ENCODE results near the gene ARMC6. TPM values are rescaled to one million over a fixed set of nuclear protein-coding genes. Genes with fewer than 3 reads are reported as not detected.

ARMC6 gene
- total RNA-seq, 1 experiment from 2014 or later: 66.5 TPM

DNA sequence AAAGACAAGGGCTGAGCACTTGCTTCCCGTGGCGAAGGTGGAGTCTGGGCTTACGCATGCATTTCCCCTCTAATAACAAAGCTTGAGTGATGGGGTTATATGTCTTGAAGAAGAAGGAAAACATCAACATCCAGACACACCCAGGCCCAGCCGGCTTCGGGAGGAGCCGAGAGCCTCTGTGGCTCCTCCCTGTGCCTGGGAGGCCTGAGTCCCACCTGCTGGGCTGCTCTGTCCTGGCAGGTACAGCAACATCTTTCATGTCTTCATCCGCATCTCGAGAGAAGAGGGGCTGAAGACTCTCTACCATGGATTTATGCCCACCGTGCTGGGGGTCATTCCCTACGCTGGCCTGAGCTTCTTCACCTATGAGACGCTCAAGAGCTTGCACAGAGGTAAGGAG, 74.3 kb downstream of the ARMC6 start:
- WGBS (ENCODE audit: extremely low coverage, insufficient read length, low lambda C conversion rate): no CpG with 5 or more reads among the region's 11 CpGs
- Histone ChIP-seq H3K4me2 (ENCODE audit: insufficient read depth, insufficient read length, low read length) (no peak overlapping the region), H3T11ph (ENCODE audit: low read length) (no peak overlapping the region), H3K27me3 (ENCODE audit: insufficient read depth, low read length) (no peaks in the 10 kb centered on the region), H2AK5ac (ENCODE audit: insufficient read length, low read length) (no peak overlapping the region), H2BK5ac (ENCODE audit: insufficient read length, low read length) (no peak overlapping the region), H3K79me1 (ENCODE audit: insufficient read depth, low read depth, low read length, poor library complexity, severe bottlenecking) (no peaks in the 10 kb centered on the region), H3K27ac (ENCODE audit: insufficient read length, low read depth, low read length) (no peak overlapping the region), H3K23me2 (ENCODE audit: insufficient read length, low read depth, low read length, poor library complexity, severe bottlenecking) (peaks cover 12% of the 10 kb centered on the region), H4K8ac (replicated peaks; ENCODE audit: insufficient read length, low read depth, low read length) (no peak overlapping the region), H3K4me1 (ENCODE audit: insufficient read depth, low read length) (peaks cover 2% of the 10 kb centered on the region; the same call in 1 of the 2 replicates), H3K23ac (ENCODE audit: insufficient read length, low read depth, low read length) (no peak overlapping the region), H3K56ac (ENCODE audit: insufficient read length, low read depth, low read length) (no peak overlapping the region), H2BK12ac (ENCODE audit: insufficient read length, low read depth, low read length) (no peak overlapping the region), H3K79me2 (ENCODE audit: insufficient read depth, low read length) (no peaks in the 10 kb centered on the region), H3K4ac (ENCODE audit: low read depth, low read length) (no peak overlapping the region), H3K9ac (ENCODE audit: extremely low read depth, insufficient read length, low read length) (no peak overlapping the region), H3K9me3 (ENCODE audit: control insufficient read depth, low read depth, low read length) (no peaks in the 10 kb centered on the region), H2BK120ac (ENCODE audit: low read depth, low read length, poor library complexity, severe bottlenecking) (no peak overlapping the region), H3K18ac (ENCODE audit: insufficient read length, low read depth, low read length) (no peak overlapping the region), H2BK15ac (ENCODE audit: low read depth, low read length) (no peak overlapping the region), H4K91ac (ENCODE audit: insufficient read length, low read depth, low read length) (no peak overlapping the region), H2BK20ac (ENCODE audit: low read depth, low read length, poor library complexity, severe bottlenecking) (no peak overlapping the region), H4K5ac (ENCODE audit: insufficient read length, low read depth, low read length) (no peak overlapping the region), H2AFZ (ENCODE audit: low read length) (no peak overlapping the region), H3K14ac (ENCODE audit: insufficient read depth, low read length) (no peak overlapping the region), H4K20me1 (ENCODE audit: control insufficient read depth, insufficient read depth, insufficient read length) (no peaks in the 10 kb centered on the region)
- Mint-ChIP-seq H3K9me3 (no peaks in the 10 kb centered on the region; a peak in 1 of 5 replicates), H3K4me3 (peak overlapping the region in 1 of 2 experiments; percentile 44; a peak in 1 of 5 replicates), H3K36me3 (ENCODE audit: insufficient read depth in 1 of 3, low read depth in 3 of 3) (peaks cover 0 to 7% (median 5%) of the 10 kb centered on the region in 3 experiments; a peak in 4 of 7 replicates), H3K27ac (peak overlapping the region in 2 of 3 experiments; percentile 67; a peak in 2 of 7 replicates), H3K4me1 (peaks cover 24 to 36% of the 10 kb centered on the region in 2 experiments), H3K27me3 (ENCODE audit: low read depth) (peaks cover 40% of the 10 kb centered on the region)
- no peak for TF ChIP-seq CTCF (conservative IDR thresholded peaks at IDR 0.05)
- DNase-seq: peak; percentile 53

Other genes with a start within 250 kb of the ARMC6 start
- gene COMP, start 242.3 kb upstream of the ARMC6 start, total RNA-seq (2021): 0.15 TPM in 1 of 2 replicates, not detected in the other
- gene UPF1, start 201.6 kb upstream of the ARMC6 start, total RNA-seq (2021): 83.3 and 85.4 TPM in 2 replicates
- gene CERS1, start 137.4 kb upstream of the ARMC6 start, total RNA-seq (2021): 19.3 and 20.3 TPM in 2 replicates
- gene COPE, start 114.2 kb upstream of the ARMC6 start, total RNA-seq (2021): 185 and 198 TPM in 2 replicates
- gene DDX49, start 113.9 kb upstream of the ARMC6 start, total RNA-seq (2021): 52.3 and 52.4 TPM in 2 replicates
- gene HOMER3, start 92.4 kb upstream of the ARMC6 start, total RNA-seq (2021): 19.6 and 20.2 TPM in 2 replicates
- gene SUGP2, start 86 bp upstream of the ARMC6 start, total RNA-seq (2021): 95.2 and 102 TPM in 2 replicates
- gene SLC25A42, start 30.4 kb downstream of the ARMC6 start, total RNA-seq (2021): 3.6 and 3.7 TPM in 2 replicates
- gene TMEM161A, start 104.9 kb downstream of the ARMC6 start, total RNA-seq (2021): 40.9 and 41.7 TPM in 2 replicates
- gene MEF2B, start 136.7 kb downstream of the ARMC6 start, total RNA-seq (2021): 1.3 TPM in 2 replicates
- gene BORCS8, start 158.5 kb downstream of the ARMC6 start, total RNA-seq (2021): 20.4 and 21.7 TPM in 2 replicates
- gene RFXANK, start 158.7 kb downstream of the ARMC6 start, total RNA-seq (2021): 78.9 and 81.8 TPM in 2 replicates
- gene NR2C2AP, start 169.8 kb downstream of the ARMC6 start, total RNA-seq (2021): 30.7 and 31.7 TPM in 2 replicates
- gene NCAN, start 178.4 kb downstream of the ARMC6 start, total RNA-seq (2021): 1.5 and 1.6 TPM in 2 replicates
- 3.2 and 3.5 TPM in 2 replicates for gene TM6SF2, start 239.7 kb downstream of the ARMC6 start, total RNA-seq (2021)